Islet precursor cell (in vitro differentiated cells): Measurements from ENCODE around the gene RPLP2.

Source experiments
- DNase-seq: peaks from one replicate; pipeline ENCODE4 v3.0.0-alpha.2; 2018

RPLP2 gene

GRCh38 chr11:774873-775592 is 34.7 kb upstream of the RPLP2 start:
- peak; percentile 62 for DNase-seq

- DNase-seq, result no peak
Measured at GRCh38 chr11:776263-776560, 33.6 kb upstream of the RPLP2 start.

- DNase-seq, result peak; percentile 72
Measured at GRCh38 chr11:776561-777287, 33.0 kb upstream of the RPLP2 start.

DNA sequence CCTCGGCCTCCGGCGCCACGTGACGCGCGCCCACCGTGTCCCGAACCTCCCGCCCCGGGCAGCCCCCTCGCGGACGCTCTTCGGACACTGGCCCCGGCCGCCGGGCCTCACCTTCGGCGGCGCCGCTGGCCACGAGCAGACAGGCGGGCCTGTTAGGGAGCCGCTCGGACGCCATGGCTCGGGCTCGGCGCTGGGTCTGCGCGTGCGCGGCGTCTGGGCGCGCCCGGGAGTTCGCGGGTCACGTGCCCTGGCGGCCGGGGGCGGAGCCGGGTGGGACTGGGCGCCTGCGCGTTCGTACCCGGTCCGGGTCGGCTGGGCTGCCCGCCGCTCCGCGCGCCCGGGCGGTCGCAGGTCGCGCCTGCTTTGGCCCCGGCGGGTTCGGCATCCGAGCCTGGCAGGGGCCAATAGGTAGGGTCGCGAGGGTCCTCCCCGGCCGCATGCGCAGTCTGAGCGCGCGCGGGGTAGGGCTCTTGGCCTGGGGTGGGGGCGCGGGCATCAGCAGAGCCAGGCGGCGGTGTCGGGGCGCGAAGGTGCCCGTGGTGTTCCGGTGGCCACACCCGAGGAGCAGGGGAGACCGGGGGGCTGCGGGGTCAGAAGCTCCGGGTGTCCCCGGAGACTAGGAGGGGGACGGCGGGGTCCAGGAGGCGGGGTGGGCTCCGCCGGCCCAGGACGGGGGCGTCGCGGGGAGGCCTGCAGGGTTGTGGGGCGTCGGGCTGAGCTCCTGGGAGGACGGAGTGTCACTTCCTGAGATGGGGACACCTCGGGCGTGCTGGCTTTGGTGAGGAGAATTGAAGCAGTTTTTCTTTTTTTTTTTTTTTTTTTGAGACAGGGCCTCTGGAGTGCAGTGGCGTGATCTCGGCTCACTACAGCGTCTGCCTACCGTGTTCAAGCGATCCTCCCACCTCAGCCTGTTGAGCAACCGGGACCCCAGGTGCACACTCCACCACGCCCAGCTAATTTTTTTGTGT is 32.2 kb upstream of the RPLP2 start, which contains the start of gene GATD1:
GATD1 (minus strand) TSS at position 200 of the 968 bp plus-strand sequence; CDS start at position 175, 25 bp downstream.
- peak; percentile 95 for DNase-seq

GRCh38 chr11:778976-779954 is 30.5 kb upstream of the RPLP2 start:
- DNase-seq, result no peak

DNA sequence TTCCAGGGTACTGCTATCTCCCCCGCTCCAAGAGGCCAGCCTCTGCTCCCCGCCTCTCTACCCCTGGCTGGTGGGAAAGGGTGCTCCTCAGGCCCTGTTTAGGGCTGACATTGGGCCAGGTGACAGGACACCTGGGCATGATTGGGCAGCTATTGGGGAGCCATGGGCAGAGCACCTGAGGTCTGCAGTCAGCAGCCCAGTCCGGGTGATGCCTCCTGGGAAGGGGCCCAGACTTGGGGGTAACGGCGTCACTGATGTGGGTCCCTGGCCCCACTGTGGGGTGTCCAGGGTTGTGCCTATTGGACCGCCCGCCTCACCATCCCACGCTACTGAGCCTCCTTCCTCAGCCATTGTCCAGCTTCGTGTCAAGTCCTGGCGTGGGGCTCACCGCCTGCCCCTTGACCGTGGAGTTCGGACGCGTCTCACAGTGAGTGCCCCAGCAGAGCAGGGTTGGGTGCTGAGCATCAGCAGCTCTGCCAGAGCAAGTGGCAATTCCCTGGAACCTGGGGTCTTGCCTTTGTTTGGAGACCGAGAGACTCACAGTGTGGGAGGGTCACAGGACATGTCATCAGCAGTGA is 29.7 kb upstream of the RPLP2 start:
- DNase-seq, result no peak

DNA sequence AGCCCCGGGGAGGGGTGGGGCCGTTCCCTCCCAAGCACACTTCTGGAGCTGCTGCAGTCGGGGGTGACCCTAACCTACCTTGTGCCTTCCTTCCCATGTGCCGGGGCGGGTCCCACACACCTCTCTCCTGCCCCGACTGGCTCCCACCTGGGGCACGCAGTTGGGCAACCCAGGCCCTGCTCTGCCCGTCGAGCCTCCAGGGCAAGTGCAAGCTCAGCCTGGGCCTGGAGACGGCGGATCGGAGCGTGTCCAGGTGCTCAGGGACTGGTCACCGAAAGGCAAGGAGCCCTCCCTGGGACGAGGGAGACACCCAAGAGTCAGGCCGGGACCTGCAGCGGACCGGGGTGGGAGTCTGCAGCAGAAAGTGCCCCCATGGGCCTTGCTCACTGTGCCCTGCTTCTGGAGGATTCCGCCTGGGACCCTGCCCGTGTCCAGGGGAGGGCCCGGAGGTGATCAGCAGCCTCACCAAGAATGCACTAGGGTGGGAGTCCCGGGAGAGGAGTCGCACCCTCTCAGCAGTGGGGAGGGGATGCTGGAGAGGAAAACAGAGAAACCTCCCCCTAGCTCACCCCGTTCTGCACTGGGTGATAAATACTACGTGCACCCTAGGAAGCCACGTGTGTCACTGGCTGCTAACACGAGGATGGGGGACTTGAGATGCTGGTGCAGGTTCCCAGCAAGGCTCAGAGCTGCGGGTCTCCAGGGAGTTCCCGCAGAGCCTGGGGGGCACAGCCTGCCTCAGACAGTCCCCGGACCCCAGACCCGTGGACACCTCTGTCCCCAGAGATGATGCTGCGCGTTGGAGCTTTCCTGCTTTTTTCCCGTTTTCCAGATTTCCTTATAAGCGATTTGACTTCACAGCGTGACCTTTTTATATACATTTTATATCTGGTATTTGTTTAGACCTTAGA is 27.2 kb upstream of the RPLP2 start:
- DNase-seq, result no peak

DNA sequence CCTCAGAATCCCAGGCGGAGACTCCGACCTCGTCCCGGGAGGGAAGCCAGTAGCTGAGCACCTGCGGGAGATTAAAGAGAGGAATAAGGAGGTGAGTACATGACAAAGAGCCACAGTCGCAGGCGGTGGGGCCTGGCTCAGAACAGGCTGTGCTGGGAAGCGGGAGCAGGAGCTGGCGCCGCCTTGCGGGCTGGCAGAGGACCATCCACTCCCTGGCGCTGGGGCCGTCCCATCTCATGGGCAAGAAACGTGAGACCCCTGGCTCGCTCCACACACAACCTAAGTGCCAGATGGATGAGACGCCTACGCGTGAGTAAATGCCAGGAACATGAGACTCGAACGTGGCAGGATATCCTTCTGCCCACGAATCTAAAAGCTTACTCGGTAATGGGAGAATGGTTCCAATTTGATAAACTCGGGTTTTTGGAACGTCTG is 26.2 kb upstream of the RPLP2 start:
- DNase-seq, result peak; percentile 97

GRCh38 chr11:786235-787083 is 23.3 kb upstream of the RPLP2 start:
- no peak for DNase-seq

DNA sequence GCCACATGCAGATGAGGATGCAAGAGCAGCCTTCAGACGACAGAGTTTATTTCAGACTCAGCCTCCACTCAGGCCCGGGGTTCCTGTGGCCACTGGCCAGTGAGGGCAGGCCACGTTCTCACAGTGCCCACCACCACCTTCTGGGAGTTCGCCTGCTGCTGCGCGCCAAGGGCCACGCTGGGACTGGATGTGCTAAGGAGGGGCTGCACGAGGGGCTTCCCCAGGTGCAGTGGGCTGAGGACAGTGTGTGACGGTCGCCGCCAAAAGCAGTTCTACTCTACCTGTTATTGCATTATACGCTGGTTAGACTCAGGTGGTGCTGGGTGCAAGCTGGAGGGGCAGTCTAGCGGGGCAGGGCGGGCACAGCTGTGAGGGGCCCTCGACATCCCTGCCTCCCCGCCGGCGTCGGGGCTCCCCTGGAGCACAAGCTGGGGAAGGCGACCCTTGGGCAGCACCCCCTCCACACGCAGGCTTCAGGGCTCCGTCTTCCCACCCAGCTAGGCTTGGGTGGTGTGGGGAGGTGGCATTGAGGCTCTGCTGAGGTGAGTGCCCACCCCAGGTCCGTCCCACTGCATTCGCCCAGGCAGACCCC is 22.6 kb upstream of the RPLP2 start:
- no peak for DNase-seq

DNA sequence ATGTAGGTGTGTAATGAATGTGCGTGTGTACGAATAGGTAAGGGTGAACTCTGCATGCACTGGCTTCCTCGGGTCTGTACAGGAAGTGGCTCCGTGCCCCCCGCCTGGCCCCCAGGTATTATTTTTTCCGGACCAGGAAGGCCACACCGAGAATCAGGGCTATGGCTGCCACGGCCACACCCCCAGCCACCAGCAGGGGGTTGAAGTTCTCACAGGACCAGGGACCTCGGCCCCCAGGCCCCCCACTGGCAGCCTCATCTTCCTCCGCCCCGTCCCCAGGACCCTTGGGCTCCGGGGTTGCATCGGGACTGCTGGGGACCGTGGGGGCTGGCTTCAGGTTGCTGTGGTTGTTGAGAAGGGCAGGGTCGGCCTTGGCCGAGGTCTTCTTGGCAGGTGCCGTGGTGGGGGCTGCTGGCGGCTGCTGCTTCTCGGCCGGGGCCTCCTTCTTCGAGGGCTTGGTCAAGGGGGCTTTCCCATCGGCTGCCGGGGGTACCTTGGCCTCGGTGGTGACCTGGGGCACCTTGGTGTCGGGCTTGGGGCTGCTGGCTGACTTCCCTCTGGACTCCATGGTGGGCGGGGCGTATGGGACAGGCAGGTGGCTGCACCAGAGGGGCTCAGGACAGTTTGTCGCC is 21.6 kb upstream of the RPLP2 start:
- DNase-seq, result no peak

DNA sequence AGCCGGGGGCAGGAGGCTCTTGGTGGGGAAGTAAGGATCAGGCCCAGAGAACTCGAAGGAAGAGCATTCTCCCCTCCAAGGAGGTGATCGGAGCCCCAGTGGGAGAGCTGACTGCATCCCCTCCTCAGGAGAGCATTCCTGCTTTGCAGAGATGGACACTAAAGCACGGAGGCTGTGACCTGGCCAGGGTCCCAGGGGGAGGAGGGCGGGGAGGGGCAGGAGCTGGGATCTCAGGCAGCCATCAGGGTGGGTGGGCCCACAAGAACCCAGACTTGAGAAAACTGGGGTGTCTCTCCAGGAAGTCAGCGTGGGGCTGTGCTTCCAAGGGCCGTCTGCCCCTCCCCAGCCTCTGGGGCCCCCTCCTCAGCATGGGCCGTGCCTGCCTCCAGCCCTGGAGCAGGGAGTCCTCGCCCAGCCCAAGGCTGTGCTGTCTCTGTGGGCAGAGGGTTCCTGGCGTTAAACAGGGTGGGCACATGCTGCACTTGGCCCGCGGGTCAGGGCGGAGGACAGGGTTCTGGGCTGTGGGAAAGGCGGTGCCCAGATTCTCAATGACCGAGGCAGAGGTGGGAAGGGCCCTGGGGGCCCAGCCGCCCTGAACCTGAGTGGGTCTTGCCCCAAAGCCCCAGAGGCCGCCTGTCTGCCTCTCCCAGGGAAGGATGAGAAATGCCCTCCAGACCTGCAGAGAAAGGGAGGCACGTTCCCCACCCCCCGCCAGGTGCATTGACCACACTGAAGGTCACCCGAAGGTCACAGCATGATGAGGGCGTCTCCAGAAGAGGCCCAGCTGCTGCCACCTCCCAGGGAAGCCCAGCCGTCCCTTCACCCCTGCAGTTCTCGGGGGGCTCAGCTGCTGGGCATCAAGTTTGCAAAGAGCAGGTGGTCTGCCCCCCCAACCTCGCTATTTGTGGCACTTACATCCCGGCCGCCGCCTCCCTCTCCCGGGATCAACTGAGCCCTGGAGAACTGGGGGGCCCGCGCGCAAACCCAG is 20.5 kb upstream of the RPLP2 start:
- no peak for DNase-seq

DNA sequence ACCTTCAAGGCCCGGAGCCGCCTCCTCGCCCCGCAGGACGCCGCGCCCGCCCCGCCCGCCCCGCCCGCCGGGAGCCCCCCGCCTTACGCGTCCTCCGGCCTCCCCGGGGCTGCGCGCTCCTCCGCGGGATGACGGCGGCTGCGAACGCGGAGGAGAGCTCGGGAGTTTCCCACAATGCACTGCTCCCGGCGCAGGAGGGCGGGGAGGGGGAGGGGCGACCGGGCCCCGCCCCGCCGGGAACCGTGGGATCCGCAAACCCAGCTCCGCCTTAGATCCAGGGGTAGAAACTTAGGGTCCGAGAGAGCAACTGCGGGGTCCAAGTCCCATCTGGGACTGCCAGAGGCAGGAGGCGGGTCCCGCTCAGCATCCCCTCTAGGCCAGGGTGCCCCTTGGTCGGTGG is 19.8 kb upstream of the RPLP2 start, which contains the start of gene CEND1:
CEND1 (minus strand) TSS at position 148 of the 400 bp plus-strand sequence. CDS start 1,514 bp downstream, outside the sequence.
- DNase-seq, result no peak

- no peak for DNase-seq
Measured at GRCh38 chr11:790721-791564, 18.8 kb upstream of the RPLP2 start.

DNA sequence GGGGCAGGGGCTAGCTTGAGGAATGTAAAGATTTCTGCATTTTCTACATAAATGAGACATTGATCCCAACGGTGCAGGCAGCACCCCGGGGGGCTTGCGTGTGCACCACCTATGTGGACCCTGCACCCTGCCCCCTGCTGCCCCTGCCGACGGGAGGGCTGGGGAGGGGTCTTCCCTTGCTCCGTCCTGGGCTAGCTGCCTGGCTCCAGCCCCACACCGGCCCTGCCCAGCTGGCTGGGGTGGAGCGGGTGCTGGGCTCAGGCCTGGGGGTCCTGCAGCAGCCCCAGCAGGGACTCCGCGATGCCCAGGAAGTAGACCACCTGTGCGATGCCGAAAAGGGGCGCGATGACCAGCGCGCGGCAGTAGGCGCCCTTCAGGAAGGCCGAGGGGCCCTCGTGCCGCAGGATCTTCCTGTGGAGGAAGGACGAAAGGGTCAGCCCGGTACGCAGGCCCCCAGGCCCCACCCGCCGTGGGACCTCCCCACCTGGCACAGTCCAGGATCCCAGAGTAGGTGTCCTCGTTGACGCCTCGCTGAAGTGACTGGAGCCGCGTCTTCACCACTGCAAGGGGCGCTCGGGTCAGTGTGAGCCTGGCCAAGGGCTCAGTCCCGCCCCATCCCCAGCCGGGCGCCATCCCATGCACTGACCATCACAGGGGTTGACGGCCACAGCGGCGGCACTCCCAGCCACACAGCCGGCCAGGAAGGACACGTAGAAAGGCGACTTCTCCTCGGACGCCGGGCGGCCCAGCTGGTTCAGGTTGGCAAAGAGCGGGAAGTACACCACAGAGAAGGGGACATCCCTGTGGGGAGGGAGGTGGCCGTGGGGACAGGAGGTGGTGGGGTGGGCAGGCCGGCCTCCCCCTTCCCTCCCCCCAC is 17.9 kb upstream of the RPLP2 start:
- DNase-seq, result no peak
